HepG2 (cell line): ENCODE data around the gene DGKD.

Experiments used
- BRCA1 ChIP-seq: sonication (generic); formaldehyde crosslinking; IDR thresholded peaks from 2 replicates; pipeline ENCODE4 v1.4.0; 2020; ENCODE audit warnings: missing genetic modification reagents
- CBX1 ChIP-seq: IDR thresholded peaks from one replicate; pipeline ENCODE4 v1.6.1; 2016; ENCODE audit warnings: antibody characterized with exemption, low read depth
- CTCF ChIP-seq: sonication (generic); formaldehyde crosslinking; IDR thresholded peaks from 2 replicates; pipeline ENCODE4 v1.5.0; 2020; ENCODE audit warnings: mild to moderate bottlenecking, missing genetic modification reagents, moderate library complexity
- HIVEP1 ChIP-seq: sonication (generic); formaldehyde crosslinking; IDR thresholded peaks from 2 replicates; pipeline ENCODE4 v1.4.0; 2020; ENCODE audit warnings: mild to moderate bottlenecking, missing genetic modification reagents
- KDM1A ChIP-seq: IDR thresholded peaks from 2 replicates; pipeline ENCODE4 v1.6.1; 2016; ENCODE audit warnings: missing compliant biosample characterization
- MEF2D ChIP-seq: sonication (generic); formaldehyde crosslinking; IDR thresholded peaks from 2 replicates; pipeline ENCODE4 v1.5.1; 2020; ENCODE audit warnings: mild to moderate bottlenecking, missing genetic modification reagents
- MEIS2 ChIP-seq: sonication (generic); formaldehyde crosslinking; IDR thresholded peaks from 2 replicates; pipeline ENCODE4 v1.9.0; 2021; ENCODE audit warnings: mild to moderate bottlenecking, missing genetic modification reagents
- TCF7 ChIP-seq: sonication (generic); IDR thresholded peaks from 2 replicates; pipeline ENCODE4 v1.6.1; 2016; ENCODE audit warnings: antibody characterized with exemption, low read depth
- TFDP2 ChIP-seq: sonication (generic); formaldehyde crosslinking; IDR thresholded peaks from 2 replicates; pipeline ENCODE4 v1.4.0; 2020; ENCODE audit warnings: missing genetic modification reagents
- ZFP36 ChIP-seq: fragments of 150-350 bp; IDR thresholded peaks from 2 replicates; pipeline ENCODE4 v1.6.1; 2018; ENCODE audit warnings: borderline replicate concordance, low read length, low read depth; ENCODE audit not compliant: partially characterized antibody
- ZNF274 ChIP-seq: sonication (generic); formaldehyde crosslinking; IDR thresholded peaks from 2 replicates; pipeline ENCODE4 v1.5.1; 2020; ENCODE audit warnings: mild to moderate bottlenecking, missing genetic modification reagents
- ZNF331 ChIP-seq: sonication (generic); formaldehyde crosslinking; IDR thresholded peaks from 2 replicates; pipeline ENCODE4 v1.4.0; 2020; ENCODE audit warnings: missing genetic modification reagents

GRCh38 chr2:233450864-233451575, 96.7 kb downstream of the DGKD start:
- no peak for TF ChIP-seq CTCF (CRISPR knock-in tag)
- no peak for TF ChIP-seq TFDP2 (CRISPR knock-in tag)
- no peak for TF ChIP-seq ZFP36
- no peak for TF ChIP-seq TCF7
- no peak for TF ChIP-seq ZNF274 (CRISPR knock-in tag)
- no peak for TF ChIP-seq BRCA1 (CRISPR knock-in tag)
- no peak for TF ChIP-seq HIVEP1 (CRISPR knock-in tag)
- TF ChIP-seq ZNF331 = no peak
- no peak for TF ChIP-seq MEIS2 (CRISPR knock-in tag)
- no peak for TF ChIP-seq MEF2D
- TF ChIP-seq CBX1 = no peak
- TF ChIP-seq KDM1A = no peak
